ENCODE measurements around the gene TAF11.

TAF11 gene

DNA sequence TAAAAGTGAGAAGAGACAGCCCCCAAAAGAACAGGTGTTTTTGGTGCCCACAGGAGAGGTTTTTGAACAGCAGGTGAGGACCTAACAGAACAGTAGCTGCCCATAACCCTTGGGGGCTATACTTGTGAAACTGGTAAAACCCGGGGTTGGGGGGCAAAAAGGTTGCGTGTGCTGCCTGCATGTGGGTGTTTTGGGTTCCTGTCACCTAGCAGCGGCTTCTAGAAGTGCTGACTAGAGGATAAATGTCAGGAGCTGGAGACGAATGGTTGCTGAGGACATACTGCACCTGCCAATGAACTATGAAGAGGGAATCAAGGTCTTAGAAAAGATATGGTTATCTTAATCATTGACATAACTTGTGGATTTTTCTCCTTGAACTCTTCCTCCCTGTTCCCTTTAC, 16.0 kb downstream of the TAF11 start:
- H3K36me3 ChIP-seq (ENCODE audit: insufficient read depth, low read length): peaks cover 91% of the 10 kb centered on the region
- H3K4me3 ChIP-seq (ENCODE audit: low read depth, low read length, poor library complexity, severe bottlenecking): no peak overlapping the region
- H3K79me2 ChIP-seq (ENCODE audit: insufficient read depth, low read length): no peaks in the 10 kb centered on the region
- H3K9me3 ChIP-seq (ENCODE audit: low read length): no peaks in the 10 kb centered on the region
- H3F3A ChIP-seq (ENCODE audit: insufficient read depth, low read length): no peaks in the 10 kb centered on the region
- no peaks in the 10 kb centered on the region for H3K9me2 ChIP-seq (ENCODE audit: low read depth, low read length)
- H2AFZ ChIP-seq (ENCODE audit: low read length): no peak overlapping the region
- H3K27me3 ChIP-seq (ENCODE audit: insufficient read depth, low read length): no peaks in the 10 kb centered on the region
- H3K4me1 ChIP-seq (ENCODE audit: insufficient read depth, low read length, severe bottlenecking): no peaks in the 10 kb centered on the region
- H3K27ac ChIP-seq (ENCODE audit: low read depth, low read length, poor library complexity, severe bottlenecking): no peak overlapping the region
- H4K20me1 ChIP-seq (ENCODE audit: insufficient read depth, low read length): no peaks in the 10 kb centered on the region
- no peak overlapping the region for H3K9ac ChIP-seq (ENCODE audit: low read length)
- H3K4me2 ChIP-seq (ENCODE audit: low read length): no peak overlapping the region
- no peak for TF ChIP-seq EZH2 (IDR thresholded peaks at IDR 0.05; ENCODE audit: borderline replicate concordance, low read length)
- TF ChIP-seq, protein P1, sequence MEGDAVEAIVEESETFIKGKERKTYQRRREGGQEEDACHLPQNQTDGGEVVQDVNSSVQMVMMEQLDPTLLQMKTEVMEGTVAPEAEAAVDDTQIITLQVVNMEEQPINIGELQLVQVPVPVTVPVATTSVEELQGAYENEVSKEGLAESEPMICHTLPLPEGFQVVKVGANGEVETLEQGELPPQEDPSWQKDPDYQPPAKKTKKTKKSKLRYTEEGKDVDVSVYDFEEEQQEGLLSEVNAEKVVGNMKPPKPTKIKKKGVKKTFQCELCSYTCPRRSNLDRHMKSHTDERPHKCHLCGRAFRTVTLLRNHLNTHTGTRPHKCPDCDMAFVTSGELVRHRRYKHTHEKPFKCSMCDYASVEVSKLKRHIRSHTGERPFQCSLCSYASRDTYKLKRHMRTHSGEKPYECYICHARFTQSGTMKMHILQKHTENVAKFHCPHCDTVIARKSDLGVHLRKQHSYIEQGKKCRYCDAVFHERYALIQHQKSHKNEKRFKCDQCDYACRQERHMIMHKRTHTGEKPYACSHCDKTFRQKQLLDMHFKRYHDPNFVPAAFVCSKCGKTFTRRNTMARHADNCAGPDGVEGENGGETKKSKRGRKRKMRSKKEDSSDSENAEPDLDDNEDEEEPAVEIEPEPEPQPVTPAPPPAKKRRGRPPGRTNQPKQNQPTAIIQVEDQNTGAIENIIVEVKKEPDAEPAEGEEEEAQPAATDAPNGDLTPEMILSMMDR (IDR thresholded peaks at IDR 0.05; ENCODE audit: low read length): no peak

- no peaks in the 10 kb centered on the region for H3K9me2 ChIP-seq (ENCODE audit: low read depth, low read length)
- H2AFZ ChIP-seq (ENCODE audit: low read length): no peak overlapping the region
- H3K4me2 ChIP-seq (ENCODE audit: low read length): no peak overlapping the region
- H3K79me2 ChIP-seq (ENCODE audit: insufficient read depth, low read length): no peaks in the 10 kb centered on the region
- H3K4me3 ChIP-seq (ENCODE audit: low read depth, low read length, poor library complexity, severe bottlenecking): no peak overlapping the region
- no peaks in the 10 kb centered on the region for H3F3A ChIP-seq (ENCODE audit: insufficient read depth, low read length)
- no peaks in the 10 kb centered on the region for H3K4me1 ChIP-seq (ENCODE audit: insufficient read depth, low read length, severe bottlenecking)
- H4K20me1 ChIP-seq (ENCODE audit: insufficient read depth, low read length): no peaks in the 10 kb centered on the region
- no peak overlapping the region for H3K27ac ChIP-seq (ENCODE audit: low read depth, low read length, poor library complexity, severe bottlenecking)
- TF ChIP-seq, protein P1 (IDR thresholded peaks at IDR 0.05; ENCODE audit: low read length): no peak; the same call in 1 of the 2 replicates
- TF ChIP-seq EZH2 (IDR thresholded peaks at IDR 0.05; ENCODE audit: borderline replicate concordance, low read length): no peak
- H3K9me3 ChIP-seq (ENCODE audit: low read length): no peaks in the 10 kb centered on the region
- peaks cover 77% of the 10 kb centered on the region for H3K36me3 ChIP-seq (ENCODE audit: insufficient read depth, low read length)
- H3K27me3 ChIP-seq (ENCODE audit: insufficient read depth, low read length): no peaks in the 10 kb centered on the region
- H3K9ac ChIP-seq (ENCODE audit: low read length): no peak overlapping the region
These were observed 20.4 kb downstream of the TAF11 start for GRCh38 chr6:34867484-34867883.

- Histone ChIP-seq H3F3A (ENCODE audit: insufficient read depth, low read length) (no peaks in the 10 kb centered on the region), H3K27me3 (ENCODE audit: insufficient read depth, low read length) (no peaks in the 10 kb centered on the region), H3K4me3 (ENCODE audit: low read depth, low read length, poor library complexity, severe bottlenecking) (no peak overlapping the region), H3K9ac (ENCODE audit: low read length) (no peak overlapping the region), H3K9me2 (ENCODE audit: low read depth, low read length) (no peaks in the 10 kb centered on the region), H3K9me3 (ENCODE audit: low read length) (no peaks in the 10 kb centered on the region), H3K36me3 (ENCODE audit: insufficient read depth, low read length) (peaks cover 67% of the 10 kb centered on the region; the same call in 1 of the 2 replicates), H4K20me1 (ENCODE audit: insufficient read depth, low read length) (no peaks in the 10 kb centered on the region), H3K4me1 (ENCODE audit: insufficient read depth, low read length, severe bottlenecking) (no peaks in the 10 kb centered on the region), H3K27ac (ENCODE audit: low read depth, low read length, poor library complexity, severe bottlenecking) (no peak overlapping the region), H3K79me2 (ENCODE audit: insufficient read depth, low read length) (no peaks in the 10 kb centered on the region), H2AFZ (ENCODE audit: low read length) (no peak overlapping the region), H3K4me2 (ENCODE audit: low read length) (no peak overlapping the region)
- TF ChIP-seq, protein P1 (IDR thresholded peaks at IDR 0.05; ENCODE audit: low read length): no peak
- TF ChIP-seq EZH2 (IDR thresholded peaks at IDR 0.05; ENCODE audit: borderline replicate concordance, low read length): no peak
These were observed 21.3 kb downstream of the TAF11 start for GRCh38 chr6:34866509-34866908.
